GM12892 (cell line): ENCODE measurements around the gene MYH9.

Experiments used
- POLR2A ChIP-seq: IDR thresholded peaks from 2 replicates; pipeline ENCODE4 v1.6.1; 2011; ENCODE audit warnings: low read depth, low read length, control low read depth
- POLR2AphosphoS5 ChIP-seq: IDR thresholded peaks from 2 replicates; pipeline ENCODE4 v1.6.1; 2011; ENCODE audit warnings: low read depth, low read length, control low read depth

DNA sequence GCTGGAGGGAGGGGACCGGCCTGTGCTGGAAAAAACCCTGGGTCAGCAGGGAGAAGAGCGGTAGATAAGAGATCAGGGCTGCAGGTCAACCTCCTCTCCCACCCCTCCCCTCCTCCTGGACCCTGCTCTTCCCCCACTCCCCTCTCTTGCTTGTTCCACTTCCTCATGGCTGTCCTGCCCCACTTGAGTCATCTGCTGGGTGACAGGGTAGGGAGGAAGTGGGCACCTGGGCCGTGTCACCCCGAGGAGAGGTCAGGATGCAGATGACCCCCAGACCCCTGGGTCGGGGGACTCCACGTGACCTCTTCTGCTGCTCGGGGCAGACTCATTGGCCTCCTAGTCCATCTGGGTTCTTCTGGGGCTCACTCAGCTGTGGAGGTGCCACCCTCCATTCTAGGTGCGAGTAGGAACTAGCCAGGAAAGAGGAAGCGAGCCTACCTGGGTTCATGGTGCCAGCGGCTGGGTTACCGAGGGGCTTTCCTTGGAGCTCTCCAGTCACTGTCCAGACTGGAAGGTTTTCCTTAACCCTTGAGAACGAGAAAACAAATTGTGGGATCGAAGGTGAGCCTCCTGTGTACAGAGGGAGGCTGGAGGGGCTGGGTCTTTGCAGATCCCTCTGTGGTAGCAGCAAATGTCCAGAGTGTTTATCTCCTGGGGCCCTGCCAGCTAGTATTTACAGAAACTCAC lies 154.9 kb downstream of the MYH9 start:
- no peak for TF ChIP-seq POLR2A
- TF ChIP-seq POLR2AphosphoS5 = no peak
